ENCODE measurements around the gene CDH1. TPM values are rescaled to one million over a fixed set of nuclear protein-coding genes. Genes with fewer than 3 reads are reported as not detected.

Gene CDH1
- total RNA-seq, 1 experiment from 2014 or later: 328 TPM

DNA sequence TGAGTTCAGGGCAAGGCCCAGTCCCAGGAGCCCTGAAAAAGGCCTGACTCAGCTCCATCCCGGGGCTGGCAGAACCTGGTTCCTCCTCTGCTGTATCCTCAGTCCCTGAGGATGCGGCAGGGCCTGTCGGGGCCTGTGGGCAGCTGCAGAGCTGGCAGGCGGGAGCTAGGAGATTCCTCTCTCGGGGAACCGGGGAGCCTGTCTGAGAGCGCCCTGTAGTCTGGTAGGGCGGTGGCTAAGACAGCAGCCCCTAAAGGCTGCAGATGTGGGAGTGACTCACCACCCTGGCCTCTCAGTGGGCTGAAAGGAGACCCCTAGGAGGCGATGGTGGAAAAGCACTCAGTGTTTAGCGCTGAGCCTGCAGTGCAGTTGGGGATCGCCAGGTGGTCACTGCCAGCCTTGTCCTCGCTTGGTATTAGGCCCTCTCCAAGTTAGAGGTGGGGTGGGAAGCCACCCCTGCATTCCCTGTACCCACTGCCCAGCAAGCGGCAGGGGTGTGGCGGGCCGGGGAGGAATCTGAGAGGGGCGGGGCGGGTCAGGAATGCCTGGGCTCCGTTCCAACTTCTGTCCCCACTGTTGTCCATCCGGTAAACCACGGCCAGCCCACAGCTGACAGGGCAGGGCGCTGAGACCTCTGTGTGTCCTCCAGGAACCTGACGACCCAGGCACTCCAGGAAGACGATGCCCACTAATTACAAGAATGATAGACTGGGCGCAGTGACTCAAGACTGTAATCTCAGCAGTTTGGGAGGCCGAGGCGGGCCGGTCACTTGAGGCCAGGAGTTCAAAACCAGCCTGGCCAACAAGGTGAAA, 29.5 kb upstream of the CDH1 start:
- no TSS peak for BruUV-seq (replicated peaks)

GRCh38 chr16:68710211-68710610, 26.9 kb upstream of the CDH1 start:
- BruUV-seq (replicated peaks): no TSS peak
- intact Hi-C loops (cut with micrococcal nuclease; ENCODE audit: unreplicated experiment): no loop called here
- H3K4me3 Mint-ChIP-seq (ENCODE audit: low read depth, unreplicated experiment): no peak overlapping the region
- TF ChIP-seq, protein P1, sequence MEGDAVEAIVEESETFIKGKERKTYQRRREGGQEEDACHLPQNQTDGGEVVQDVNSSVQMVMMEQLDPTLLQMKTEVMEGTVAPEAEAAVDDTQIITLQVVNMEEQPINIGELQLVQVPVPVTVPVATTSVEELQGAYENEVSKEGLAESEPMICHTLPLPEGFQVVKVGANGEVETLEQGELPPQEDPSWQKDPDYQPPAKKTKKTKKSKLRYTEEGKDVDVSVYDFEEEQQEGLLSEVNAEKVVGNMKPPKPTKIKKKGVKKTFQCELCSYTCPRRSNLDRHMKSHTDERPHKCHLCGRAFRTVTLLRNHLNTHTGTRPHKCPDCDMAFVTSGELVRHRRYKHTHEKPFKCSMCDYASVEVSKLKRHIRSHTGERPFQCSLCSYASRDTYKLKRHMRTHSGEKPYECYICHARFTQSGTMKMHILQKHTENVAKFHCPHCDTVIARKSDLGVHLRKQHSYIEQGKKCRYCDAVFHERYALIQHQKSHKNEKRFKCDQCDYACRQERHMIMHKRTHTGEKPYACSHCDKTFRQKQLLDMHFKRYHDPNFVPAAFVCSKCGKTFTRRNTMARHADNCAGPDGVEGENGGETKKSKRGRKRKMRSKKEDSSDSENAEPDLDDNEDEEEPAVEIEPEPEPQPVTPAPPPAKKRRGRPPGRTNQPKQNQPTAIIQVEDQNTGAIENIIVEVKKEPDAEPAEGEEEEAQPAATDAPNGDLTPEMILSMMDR (IDR thresholded peaks at IDR 0.05; ENCODE audit: unreplicated experiment): no peak
- H3K36me3 Mint-ChIP-seq (ENCODE audit: insufficient read depth, unreplicated experiment): no peaks in the 10 kb centered on the region
- CTCF ChIA-PET: no interaction called here
- DNase-seq: no peak
- H3K9me3 Mint-ChIP-seq (ENCODE audit: low read depth, unreplicated experiment): no peaks in the 10 kb centered on the region
- no peaks in the 10 kb centered on the region for H3K27me3 Mint-ChIP-seq (ENCODE audit: unreplicated experiment)
- peak overlapping the region; percentile 8 for H3K27ac Mint-ChIP-seq (ENCODE audit: unreplicated experiment)
- H3K4me1 Mint-ChIP-seq (ENCODE audit: low read depth, unreplicated experiment): peaks cover 43% of the 10 kb centered on the region

More for the DNA sequence above, 29.5 kb upstream of the CDH1 start:
- H3K27me3 Mint-ChIP-seq (ENCODE audit: unreplicated experiment): no peaks in the 10 kb centered on the region
- TF ChIP-seq, protein P1 (IDR thresholded peaks at IDR 0.05; ENCODE audit: unreplicated experiment): peak; percentile 72
- CTCF ChIA-PET: interaction anchor here (0.6 to 3.0 kb wide), 13 partner anchors 9 to 416 kb away, joined by 3 to 16 read pairs (median 3); partner anchors contain the start of gene CDH1
- intact Hi-C loops (cut with micrococcal nuclease; ENCODE audit: unreplicated experiment): loop anchor here (1.0 to 10.0 kb wide), 4 partner anchors 31 to 407 kb away; partner anchors contain the start of gene TANGO6
- no peak overlapping the region for H3K4me3 Mint-ChIP-seq (ENCODE audit: low read depth, unreplicated experiment)
- peak overlapping the region; percentile 71 for H3K27ac Mint-ChIP-seq (ENCODE audit: unreplicated experiment)
- peaks cover 53% of the 10 kb centered on the region for H3K4me1 Mint-ChIP-seq (ENCODE audit: low read depth, unreplicated experiment)
- no peaks in the 10 kb centered on the region for H3K9me3 Mint-ChIP-seq (ENCODE audit: low read depth, unreplicated experiment)
- peaks cover 5% of the 10 kb centered on the region for H3K36me3 Mint-ChIP-seq (ENCODE audit: insufficient read depth, unreplicated experiment)
- peak; percentile 97 for DNase-seq

DNA sequence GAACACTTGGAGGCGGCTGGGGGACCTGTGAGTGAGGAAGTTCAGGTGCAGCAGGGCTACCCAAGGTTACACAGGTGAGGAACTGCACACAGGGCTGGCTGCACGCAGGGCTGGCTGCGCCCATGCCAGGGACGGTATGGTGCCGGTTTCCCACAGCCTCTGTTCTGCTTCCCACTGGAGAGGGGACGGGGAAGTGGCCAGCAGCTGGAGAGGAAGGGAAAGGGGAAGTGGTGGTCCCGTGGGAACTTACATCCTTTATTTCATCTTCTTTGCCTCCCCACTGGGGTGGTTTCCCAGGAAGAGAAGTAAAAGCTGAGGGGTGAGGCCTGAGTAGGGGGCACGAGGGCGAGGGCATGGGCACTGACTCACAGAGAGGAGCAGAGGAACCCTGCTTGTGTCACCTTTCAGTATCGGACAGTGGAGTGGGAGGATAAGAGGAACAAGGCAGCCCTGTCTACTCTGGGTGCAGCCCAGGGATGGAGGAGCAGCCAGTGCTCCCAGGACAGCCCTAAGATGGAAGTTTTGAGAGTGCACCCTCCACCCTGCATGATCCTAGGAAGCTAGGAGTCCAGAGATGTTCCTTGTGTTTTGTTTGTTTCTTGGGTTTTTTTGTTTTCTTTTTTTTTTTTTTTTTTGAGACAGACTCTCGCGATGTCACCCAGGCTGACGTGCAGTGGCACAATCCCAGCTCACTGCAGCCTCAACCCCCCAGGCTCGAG, 25.5 kb upstream of the CDH1 start:
- CTCF ChIA-PET: interaction anchor here (0.7 kb wide), 1 partner anchor 627 kb away, joined by 3 read pairs; no protein-coding TSS in a partner anchor
- no peaks in the 10 kb centered on the region for H3K27me3 Mint-ChIP-seq (ENCODE audit: unreplicated experiment)
- TF ChIP-seq, protein P1 (IDR thresholded peaks at IDR 0.05; ENCODE audit: unreplicated experiment): no peak
- H3K36me3 Mint-ChIP-seq (ENCODE audit: insufficient read depth, unreplicated experiment): no peaks in the 10 kb centered on the region
- BruUV-seq (replicated peaks): no TSS peak
- H3K4me1 Mint-ChIP-seq (ENCODE audit: low read depth, unreplicated experiment): peaks cover 41% of the 10 kb centered on the region
- no peak for DNase-seq
- no peaks in the 10 kb centered on the region for H3K9me3 Mint-ChIP-seq (ENCODE audit: low read depth, unreplicated experiment)
- peak overlapping the region; percentile 36 for H3K27ac Mint-ChIP-seq (ENCODE audit: unreplicated experiment)
- no peak overlapping the region for H3K4me3 Mint-ChIP-seq (ENCODE audit: low read depth, unreplicated experiment)
- intact Hi-C loops (cut with micrococcal nuclease; ENCODE audit: unreplicated experiment): no loop called here

GRCh38 chr16:68713361-68713760, 23.7 kb upstream of the CDH1 start:
- H3K4me3 Mint-ChIP-seq (ENCODE audit: low read depth, unreplicated experiment): no peak overlapping the region
- CTCF ChIA-PET: no interaction called here
- TF ChIP-seq, protein P1 (IDR thresholded peaks at IDR 0.05; ENCODE audit: unreplicated experiment): no peak
- H3K27me3 Mint-ChIP-seq (ENCODE audit: unreplicated experiment): no peaks in the 10 kb centered on the region
- peaks cover 27% of the 10 kb centered on the region for H3K4me1 Mint-ChIP-seq (ENCODE audit: low read depth, unreplicated experiment)
- intact Hi-C loops (cut with micrococcal nuclease; ENCODE audit: unreplicated experiment): no loop called here
- DNase-seq: no peak
- H3K27ac Mint-ChIP-seq (ENCODE audit: unreplicated experiment): no peak overlapping the region
- H3K9me3 Mint-ChIP-seq (ENCODE audit: low read depth, unreplicated experiment): no peaks in the 10 kb centered on the region
- H3K36me3 Mint-ChIP-seq (ENCODE audit: insufficient read depth, unreplicated experiment): no peaks in the 10 kb centered on the region
- BruUV-seq (replicated peaks): no TSS peak
